GM21619 (cell line): Measurements from ENCODE around the gene GCAT.

Experiments
- ATAC-seq: cut with Tn5 transposase; IDR thresholded peaks from one replicate; pipeline ENCODE4 v1.9.1; 2021; ENCODE audit not compliant: unreplicated experiment

The GCAT gene

GRCh38 chr22:37807410-37808293 is at the start of gene GCAT:
Gene GCAT, plus strand, starts transcription at chr22:37807934. Its CDS starts 34 bp downstream, at chr22:37807968.
- ATAC-seq = peak; percentile 82

- no peak for ATAC-seq
Measured at GRCh38 chr22:37758694-37759093, 49.0 kb upstream of the GCAT start.

- ATAC-seq = no peak
Measured at GRCh38 chr22:37759281-37759680, 48.5 kb upstream of the GCAT start.

- ATAC-seq = no peak
Measured at GRCh38 chr22:37760152-37760551, 47.6 kb upstream of the GCAT start.

GRCh38 chr22:37762389-37762836 is 45.3 kb upstream of the GCAT start:
- ATAC-seq = no peak

GRCh38 chr22:37763012-37763411 is 44.7 kb upstream of the GCAT start:
- no peak for ATAC-seq

GRCh38 chr22:37763652-37764051 is 44.1 kb upstream of the GCAT start:
- ATAC-seq = no peak

- no peak for ATAC-seq
Measured at GRCh38 chr22:37764622-37765021, 43.1 kb upstream of the GCAT start.

GRCh38 chr22:37765498-37765897 is 42.2 kb upstream of the GCAT start:
- ATAC-seq = no peak

- ATAC-seq = no peak
Measured at GRCh38 chr22:37765953-37766576, 41.7 kb upstream of the GCAT start.

GRCh38 chr22:37768273-37768672 is 39.5 kb upstream of the GCAT start:
- no peak for ATAC-seq

- no peak for ATAC-seq
Measured at GRCh38 chr22:37769056-37769455, 38.7 kb upstream of the GCAT start.

- no peak for ATAC-seq
Measured at GRCh38 chr22:37771081-37771480, 36.7 kb upstream of the GCAT start.

GRCh38 chr22:37771702-37772427 is 35.9 kb upstream of the GCAT start:
- ATAC-seq = no peak

GRCh38 chr22:37774728-37775127 is 33.0 kb upstream of the GCAT start:
- ATAC-seq = no peak

- ATAC-seq = no peak
Measured at GRCh38 chr22:37775785-37776638, 31.7 kb upstream of the GCAT start.

- ATAC-seq = no peak
Measured at GRCh38 chr22:37776639-37777005, 31.1 kb upstream of the GCAT start.

GRCh38 chr22:37777122-37777687 is 30.5 kb upstream of the GCAT start:
- peak; percentile 61 for ATAC-seq

- no peak for ATAC-seq
Measured at GRCh38 chr22:37778370-37779009, 29.2 kb upstream of the GCAT start.
